Measurements from ENCODE around the gene SEC14L5. TPM values are rescaled to one million over a fixed set of nuclear protein-coding genes. Genes with fewer than 3 reads are reported as not detected.

Gene SEC14L5
- total RNA-seq, 1 donor from 2014 or later: under 0.01 TPM

DNA sequence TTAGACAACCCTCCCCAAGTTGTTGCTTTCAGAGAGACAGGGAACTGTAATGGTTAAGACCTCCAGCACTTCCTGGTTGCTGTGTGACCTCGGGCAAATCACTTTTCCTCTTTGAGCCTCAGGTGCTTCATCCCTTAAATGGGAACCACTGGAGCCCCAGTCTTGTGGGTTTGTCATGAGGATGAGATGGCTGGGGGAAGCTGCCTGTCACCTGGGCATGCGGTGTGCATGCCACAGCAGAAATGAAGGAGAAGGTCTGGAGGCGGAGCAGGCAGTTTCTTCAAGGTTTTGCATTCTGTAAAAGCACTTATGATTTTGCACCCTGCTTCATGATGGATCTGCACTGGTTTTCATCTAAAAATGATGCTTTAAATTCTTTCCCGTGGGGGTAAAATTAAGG is 53.5 kb downstream of the SEC14L5 start:
- no peak for DNase-seq (ENCODE audit: low read depth in 2 of 2)

DNA sequence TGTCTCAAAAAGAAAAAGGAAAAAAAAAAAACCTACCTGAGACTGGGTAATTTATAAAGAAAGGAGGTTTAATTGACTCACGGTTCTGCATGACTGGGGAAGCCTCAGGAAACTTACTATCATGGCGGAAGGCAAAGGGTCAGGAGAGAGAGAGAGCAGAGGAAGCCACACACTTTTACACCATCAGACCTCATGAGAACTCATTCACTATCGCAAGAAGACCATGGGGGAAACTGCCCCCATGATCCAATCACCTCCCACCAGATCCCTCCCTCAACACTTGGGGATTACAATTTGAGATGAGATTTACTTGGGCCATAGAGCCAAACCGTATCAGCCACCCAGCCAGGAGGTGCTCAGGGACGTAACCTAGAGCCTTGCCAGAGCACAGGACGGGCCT is 54.8 kb downstream of the SEC14L5 start:
- no peak for DNase-seq (ENCODE audit: low read depth in 2 of 2)

DNA sequence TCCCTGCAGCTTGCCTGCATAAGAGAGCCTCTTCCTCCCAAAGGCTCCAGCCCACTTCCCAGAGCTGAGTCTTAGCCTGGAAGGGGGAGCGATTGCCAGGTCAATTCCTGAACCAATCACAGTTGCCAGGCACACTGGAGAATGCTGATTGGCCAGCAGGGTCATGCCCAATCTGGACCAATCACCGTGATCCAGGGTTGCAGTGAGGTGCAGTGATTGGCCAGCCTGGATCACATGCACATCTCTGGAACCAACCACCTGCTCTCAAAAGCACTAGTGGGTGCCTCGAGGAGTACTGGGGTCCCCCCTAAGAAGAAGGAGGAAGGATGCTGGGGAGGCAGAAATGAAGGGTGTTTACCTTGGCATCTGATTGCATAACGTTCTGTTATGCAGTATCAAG is 57.2 kb downstream of the SEC14L5 start:
- no peak for DNase-seq (ENCODE audit: low read depth in 2 of 2)

DNA sequence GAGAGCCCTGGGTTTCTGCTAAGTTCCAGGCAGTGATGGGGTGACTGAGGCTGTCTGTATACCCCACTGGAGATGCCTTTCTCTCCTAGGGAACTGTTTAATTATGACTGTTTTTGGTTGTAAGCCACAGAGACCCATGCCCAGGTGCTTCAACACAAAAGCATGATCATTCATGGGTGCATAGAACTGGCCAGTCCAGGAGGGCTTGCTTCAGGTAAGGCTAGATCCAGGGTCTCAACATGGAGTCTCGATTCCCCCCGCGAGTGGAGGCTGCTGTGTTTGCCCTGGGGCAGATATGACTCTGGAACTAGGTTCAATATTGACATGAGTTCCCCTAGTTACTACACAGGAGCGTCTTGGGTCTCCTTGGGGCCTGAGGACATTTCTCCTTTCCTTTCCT is 57.8 kb downstream of the SEC14L5 start:
- no peak for DNase-seq (ENCODE audit: low read depth in 2 of 2)

DNA sequence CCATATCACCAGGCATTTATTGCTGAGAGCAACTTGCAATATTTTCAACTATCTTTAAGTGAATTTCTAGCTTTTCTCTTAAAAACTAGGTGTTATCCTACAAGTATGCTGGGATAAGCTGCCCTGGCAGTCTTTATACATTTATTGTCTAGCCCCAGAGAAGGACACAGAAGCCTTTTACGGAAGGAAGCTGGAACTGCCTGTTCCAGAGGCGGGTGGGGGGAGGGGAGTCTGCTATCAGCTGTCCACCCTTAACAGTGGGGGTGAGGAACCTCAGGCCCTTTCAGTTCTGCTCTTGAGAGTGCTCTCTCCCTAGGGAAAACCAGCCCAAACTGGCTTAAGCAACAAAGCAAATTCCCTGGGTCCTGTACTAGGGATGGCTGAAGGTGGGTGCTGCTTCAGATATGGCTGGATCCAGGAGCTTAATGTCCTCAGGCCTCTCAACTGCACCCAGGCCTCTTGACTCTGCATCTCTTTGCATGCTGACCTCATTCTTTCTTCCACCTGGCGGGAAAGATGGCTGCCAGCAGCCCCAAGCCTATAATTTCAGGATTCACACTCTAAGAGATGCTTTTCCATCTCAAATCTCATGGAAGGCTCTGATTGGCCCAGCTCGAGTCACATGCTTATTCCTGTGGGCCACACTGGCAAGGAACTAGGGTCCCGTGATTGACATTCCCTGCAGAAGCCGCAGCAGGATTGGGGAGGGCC is 59.0 kb downstream of the SEC14L5 start:
- DNase-seq (ENCODE audit: low read depth in 2 of 2): no peak

DNA sequence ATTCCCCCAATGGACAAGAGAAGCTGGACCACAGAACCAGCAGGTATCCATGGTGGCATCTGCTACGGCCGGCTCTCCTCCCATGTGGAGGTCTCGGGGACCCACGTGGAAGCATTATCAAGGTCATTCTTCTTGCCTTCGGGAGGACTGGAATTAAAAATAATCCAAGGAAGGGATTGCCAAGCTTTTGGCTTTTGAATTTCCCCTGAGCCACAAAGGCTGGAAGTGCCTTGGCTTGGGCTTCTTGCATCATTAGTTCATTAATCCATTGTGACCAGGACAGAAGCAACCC is 59.5 kb downstream of the SEC14L5 start:
- no peak for DNase-seq (ENCODE audit: low read depth in 2 of 2)

DNA sequence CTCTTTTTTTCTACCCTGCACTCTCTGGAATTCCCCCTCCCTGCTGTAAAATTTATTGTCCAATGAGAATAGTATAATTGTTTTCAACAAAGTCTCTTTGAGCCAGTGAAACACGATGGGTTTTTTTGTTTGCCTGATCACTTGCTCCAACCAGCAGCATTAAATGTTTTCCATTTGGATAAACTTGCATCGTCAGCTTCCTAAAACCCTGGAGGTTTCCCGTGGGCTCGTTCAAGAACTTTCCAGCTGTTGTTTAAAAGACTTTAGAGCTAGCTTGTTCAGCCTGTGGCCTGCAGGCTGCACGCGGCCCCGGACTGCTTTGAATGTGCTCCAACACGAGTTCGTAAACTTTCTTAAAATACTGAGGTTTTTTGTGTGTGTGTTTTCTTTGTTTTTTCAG is 60.7 kb downstream of the SEC14L5 start:
- no peak for DNase-seq (ENCODE audit: low read depth in 2 of 2)

DNA sequence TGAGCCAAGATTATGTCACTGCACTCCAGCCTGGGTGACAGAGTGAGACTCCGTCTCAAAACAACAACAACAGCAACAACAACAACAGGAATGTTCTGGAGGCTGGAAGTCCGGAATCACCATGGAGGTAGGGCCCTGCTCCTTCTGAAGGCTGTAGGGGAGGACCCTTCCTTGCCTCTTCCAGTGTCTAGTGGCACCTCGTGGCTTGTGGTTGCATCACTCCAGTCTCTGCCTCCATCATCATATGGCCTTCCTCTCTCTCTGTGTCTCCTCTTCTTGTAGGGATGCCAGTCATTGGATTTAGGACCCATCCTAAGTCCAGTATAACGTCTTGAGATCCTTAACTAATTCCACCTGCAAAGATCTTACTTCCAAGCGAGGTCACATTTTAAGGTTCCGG is 61.6 kb downstream of the SEC14L5 start:
- no peak for DNase-seq (ENCODE audit: low read depth in 2 of 2)

DNA sequence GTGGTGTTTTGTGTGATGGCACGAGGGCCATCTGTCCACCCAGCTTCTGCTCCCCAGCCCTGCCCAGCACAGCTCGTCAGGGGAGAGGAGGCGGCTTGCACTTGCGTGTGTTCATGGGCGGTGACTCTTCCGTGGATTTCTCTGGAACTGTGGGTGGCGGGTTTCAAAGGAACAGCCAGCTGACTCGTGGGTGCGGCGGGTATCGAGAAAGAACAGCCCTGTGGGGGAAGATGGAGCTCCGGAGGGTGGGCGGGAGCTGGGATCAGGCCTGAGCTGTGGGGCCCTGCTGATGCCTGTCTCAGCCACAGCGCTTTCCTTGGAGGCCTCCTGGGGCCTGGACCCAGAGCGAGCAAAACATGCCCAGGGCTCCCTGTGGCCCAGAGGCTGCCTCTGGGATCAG is 62.4 kb downstream of the SEC14L5 start:
- no peak for DNase-seq (ENCODE audit: low read depth in 2 of 2)

DNA sequence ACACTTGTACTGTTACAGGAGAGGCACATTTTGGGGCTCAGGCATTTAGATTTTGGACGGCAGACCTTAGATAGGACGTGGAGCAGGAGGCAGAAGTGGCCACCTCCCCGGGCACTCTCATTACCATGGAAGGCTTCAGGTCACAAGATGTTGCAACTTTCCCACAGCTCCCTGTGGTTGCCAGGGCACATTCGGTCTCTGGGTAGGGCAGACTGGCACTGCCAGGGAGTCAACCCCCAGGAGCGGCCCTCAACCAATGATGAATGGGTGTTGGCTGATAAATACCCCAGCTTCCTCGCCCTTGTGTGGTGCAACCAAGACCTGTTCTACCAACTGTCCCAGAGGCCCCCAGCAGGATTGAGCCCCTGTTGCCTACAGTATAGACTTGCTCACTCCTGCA is 64.4 kb downstream of the SEC14L5 start:
- no peak for DNase-seq (ENCODE audit: low read depth in 2 of 2)

DNA sequence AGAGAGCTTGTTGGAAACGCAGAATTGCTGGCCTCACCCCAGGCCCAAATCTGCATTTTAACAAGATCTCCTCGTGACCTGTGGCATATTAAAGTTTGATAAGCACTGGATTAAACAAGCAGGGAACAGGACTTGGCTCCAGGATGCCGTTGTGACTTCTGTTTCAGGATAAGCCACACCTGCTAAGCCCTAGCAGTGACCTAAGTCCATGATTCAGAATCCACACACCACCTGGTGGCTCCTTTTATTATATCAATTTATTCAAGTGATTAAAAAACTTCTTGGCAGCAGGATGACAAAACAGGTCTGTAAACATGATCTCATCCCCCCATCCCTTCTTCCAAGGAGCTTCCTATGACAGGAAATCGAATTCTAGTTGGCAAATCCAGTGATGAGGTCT is 66.5 kb downstream of the SEC14L5 start:
- DNase-seq (ENCODE audit: low read depth in 2 of 2): peak; percentile 21 to 36

DNA sequence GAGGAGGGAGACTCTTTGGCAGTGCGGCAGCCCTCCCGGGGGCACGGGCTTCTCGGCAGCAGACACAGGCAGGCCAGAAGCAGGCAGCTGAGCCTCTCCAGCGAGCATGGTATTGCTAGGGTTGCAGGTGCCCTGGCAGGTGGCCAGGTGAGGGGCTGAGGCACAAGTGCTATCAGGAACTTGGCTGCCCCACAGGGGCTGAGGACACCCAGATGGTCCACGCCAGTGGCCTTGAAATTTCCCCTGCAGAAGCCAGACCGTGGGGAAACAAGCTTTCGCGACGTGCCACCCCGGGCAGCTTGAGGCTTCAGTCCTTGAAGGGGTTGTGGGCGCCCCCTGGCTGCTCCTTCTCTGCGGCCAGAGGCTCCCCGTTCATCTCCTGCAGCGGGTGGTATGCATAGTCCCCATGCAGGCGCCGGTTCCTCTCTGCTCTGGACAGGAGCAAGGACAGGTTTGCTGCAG is 67.1 kb downstream of the SEC14L5 start:
- peak in 1 of 2 donors; percentile 23 for DNase-seq (ENCODE audit: low read depth in 2 of 2)

DNA sequence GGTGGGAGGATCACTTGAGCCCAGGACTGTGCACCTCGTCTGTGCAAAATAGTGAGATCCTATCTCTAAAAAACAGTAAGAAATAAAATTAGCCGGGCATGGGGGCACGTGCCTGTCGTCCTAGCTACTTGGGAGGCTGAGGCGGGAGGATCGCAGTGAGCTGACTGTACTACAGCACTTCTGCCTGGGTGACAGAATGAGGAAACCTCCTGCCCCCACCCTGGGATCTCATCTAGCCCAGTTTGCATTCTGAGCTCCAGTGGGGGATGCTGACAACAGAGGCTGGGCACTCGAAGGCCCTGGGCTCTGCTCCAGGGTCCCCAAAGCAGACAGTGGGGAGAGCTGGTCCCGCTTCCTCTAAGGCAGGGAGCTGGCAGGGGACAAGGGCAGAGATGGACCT is 68.5 kb downstream of the SEC14L5 start:
- no peak for DNase-seq (ENCODE audit: low read depth in 2 of 2)

DNA sequence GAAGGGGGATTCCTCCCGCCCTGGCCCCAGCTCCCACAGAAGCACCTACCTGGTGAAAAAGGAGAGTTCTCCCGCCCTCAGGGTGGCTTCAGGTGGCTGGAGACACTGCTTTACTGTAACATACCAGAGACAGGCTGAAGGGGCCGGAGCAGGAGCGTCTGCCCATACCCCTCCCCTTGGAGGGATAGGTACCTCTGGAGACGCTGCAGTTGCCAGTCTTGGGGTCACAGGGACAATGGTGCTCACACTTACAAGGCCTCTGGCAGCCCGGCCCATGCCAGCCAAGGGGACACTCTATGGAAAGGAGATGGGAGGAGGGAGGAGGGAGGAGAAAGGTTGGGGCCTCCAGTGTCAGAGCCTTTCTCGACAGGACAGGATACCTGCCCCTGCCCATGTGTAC is 69.0 kb downstream of the SEC14L5 start:
- no peak for DNase-seq (ENCODE audit: low read depth in 2 of 2)

DNA sequence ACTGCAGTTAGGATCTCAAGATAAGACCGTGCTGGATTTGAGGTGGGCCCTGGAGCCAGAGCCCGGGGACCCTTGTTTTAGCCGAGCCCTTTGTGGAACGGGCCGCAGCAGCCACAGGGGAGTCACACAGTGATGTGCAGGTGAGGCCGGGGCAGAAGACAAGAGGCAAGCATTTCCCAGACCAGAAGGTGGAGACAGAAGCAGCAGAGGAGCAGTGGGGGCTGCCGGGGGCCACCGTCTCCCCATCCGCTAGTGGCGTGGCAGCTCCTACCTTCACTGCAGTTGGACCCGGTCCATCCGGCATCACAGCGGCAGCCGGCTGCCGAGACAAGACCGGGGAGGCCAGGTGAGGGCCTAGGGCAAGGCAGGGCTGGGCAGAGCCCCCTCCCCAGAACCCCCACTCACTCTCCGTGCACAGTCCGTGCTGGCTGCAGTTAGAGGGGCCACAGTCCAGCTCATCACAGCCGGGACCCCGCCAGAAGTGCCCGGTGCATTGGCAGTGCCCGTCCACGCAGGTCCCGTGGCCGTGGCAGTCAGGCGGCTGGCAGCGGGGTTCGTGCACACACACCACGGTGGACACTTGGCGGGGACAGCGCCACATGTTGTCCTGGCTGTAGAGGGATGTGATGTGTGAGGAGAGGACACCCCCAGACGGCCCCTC is 69.6 kb downstream of the SEC14L5 start:
- no peak for DNase-seq (ENCODE audit: low read depth in 2 of 2)

DNA sequence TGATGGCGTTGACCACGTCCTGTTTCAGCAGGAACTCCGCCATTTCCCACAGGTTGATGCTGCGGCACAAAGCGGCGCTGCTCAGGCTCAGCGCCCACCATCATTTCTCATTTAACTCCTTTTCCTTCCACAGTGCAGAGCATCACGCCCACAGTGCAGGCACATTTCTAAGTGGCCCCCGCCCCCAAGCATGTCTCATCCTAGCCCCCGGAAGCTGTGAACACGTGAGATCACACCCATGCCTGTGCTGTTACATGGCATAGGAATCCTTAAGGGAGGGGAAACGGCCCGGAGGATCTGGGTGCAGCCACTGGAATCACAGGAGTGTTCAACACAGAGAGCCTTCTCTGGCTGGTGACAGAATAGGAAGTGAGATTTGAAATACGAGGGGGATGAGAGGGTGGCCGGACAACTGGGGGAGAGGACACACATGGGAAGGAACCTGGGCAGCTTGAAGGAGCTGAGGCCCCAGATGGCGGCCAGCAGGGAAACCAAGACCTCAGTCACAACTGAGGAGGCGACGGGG is 70.9 kb downstream of the SEC14L5 start:
- DNase-seq (ENCODE audit: low read depth in 2 of 2): no peak

DNA sequence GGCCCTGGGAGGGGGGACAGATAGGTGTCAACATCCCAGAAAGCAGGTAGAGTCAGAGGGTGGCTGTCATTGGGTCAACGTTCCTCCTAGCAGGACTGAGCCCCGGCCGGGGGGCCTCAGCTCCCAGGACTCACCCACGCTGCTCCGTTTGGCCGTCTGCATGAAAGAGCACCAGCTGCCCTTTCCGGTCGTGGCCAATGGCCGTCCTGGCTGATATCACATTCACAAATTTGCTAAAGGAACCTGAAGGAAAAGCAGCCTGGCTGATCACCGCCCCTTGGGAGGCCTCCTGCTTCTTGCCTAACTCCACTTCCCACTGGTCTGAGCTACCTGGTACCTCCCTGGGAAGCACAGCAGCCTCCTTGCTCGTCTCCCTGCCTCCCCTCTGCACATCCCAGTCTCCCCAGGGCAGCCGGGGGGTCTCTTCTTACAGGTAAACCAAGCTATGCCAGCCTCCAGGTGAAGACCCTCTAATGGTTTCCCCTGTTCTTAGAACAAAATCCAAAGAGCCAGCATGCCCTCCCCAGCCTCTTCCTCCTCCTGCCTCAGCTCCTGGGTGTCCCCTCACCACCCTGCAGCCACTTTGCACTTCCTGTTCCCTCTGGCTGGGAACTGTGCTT is 72.2 kb downstream of the SEC14L5 start:
- no peak for DNase-seq (ENCODE audit: low read depth in 2 of 2)

DNA sequence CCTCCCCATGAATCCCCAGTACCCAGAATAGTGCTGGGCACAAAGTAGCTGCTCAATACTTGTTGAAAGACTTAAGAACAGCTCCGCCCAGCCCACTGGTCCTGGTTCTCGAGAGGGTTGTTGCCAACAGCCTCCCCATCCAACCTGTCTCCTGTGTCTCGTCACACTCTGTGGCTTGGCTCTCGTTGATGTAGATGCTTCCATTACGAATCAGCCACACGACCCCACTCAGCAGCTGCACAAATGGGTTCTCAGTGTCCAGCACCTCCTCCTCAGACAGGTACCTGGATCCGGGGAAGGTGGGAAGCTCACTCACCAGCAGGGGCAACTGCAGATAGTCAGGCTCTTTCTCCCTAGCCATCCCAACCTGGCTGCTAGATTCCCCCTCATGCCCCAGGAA is 73.5 kb downstream of the SEC14L5 start:
- DNase-seq (ENCODE audit: low read depth in 2 of 2): no peak

DNA sequence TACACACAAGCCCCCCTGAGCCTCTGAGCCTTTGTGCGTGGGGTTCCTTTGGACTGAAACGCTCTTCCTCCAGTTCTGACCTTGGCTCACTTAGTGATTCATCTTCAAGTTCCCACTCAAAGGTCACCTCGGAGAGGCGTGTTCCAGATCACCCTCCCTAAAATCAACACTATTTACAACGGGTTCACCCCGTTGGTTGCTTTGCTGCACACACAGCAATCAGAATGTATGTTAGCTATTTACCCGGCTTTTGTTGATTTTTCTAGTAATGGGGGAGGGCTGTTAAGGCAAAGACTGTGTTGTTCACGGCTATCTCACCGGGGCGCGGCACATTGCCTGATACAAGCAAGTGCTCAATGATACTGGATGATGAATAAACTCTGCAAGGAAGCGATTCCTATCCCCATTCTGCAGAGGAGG is 74.6 kb downstream of the SEC14L5 start:
- no peak for DNase-seq (ENCODE audit: low read depth in 2 of 2)

DNA sequence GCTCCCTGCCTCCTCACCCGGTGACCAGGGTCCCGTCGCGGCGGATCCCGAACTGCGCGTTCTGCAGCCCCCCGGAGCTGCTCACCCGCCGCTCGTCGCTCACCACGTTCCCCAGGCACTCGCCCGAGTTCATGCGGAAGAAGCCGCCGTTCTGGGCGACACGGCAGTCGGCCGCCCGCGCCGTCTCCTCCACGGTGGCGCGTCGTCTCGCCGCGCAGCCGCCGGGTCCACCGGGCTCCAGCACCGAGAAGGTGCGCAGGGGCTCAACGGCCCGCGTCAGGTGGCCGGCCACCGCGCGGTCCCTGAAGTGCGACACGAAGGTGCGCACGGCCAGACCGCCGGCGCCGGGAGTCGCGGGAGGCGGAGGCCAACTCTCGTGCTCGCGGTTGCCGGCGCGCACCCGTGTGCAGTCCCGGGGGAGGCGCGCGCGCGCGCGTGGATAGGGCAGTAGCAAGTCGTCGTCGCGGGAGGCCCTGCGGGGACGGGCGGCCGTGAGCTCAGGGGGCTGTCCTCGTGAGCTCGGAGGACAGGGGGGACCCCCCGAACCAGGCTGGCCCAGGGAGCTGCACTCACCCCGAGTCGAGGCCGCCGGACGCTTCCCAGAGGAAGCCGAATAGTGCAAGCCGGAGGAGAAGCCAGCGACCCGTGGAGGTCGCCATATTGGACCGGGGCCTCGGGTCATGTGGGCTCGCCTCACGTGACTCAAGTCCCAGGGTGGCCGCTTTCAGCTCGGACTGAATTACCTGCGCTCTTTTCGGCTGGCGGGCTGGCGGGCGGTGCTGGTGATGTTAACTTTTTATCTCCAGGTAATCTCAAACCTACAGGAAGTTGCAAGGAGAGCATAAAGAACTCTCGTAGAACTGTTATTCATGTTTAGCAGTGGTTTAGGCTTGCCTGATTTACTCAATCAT is 75.4 kb downstream of the SEC14L5 start, which contains the start of gene NAGPA:
NAGPA (minus strand) TSS at position 680 of the 911 bp plus-strand sequence; CDS start at position 659, 21 bp downstream.
- peak; percentile 89 to 91 for DNase-seq (ENCODE audit: low read depth in 2 of 2)

DNA sequence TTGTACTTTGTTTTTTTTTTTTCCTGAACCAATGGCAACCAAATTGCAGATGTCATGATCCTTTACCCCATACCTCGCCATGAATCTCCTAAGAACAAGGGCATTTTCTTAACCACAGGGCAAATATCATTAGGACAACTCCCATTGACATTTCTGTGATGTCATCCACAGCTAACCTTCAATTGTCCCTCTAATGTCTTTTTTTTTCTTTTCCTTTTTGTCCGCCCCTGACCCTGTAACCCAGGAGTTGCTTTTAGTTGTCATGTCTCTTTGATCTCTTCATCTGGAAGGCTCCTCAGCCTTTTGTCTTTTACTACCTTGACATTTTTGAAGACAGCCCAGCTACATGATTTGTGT is 76.0 kb downstream of the SEC14L5 start:
- peak in 1 of 2 donors; percentile 7 for DNase-seq (ENCODE audit: low read depth in 2 of 2)

DNA sequence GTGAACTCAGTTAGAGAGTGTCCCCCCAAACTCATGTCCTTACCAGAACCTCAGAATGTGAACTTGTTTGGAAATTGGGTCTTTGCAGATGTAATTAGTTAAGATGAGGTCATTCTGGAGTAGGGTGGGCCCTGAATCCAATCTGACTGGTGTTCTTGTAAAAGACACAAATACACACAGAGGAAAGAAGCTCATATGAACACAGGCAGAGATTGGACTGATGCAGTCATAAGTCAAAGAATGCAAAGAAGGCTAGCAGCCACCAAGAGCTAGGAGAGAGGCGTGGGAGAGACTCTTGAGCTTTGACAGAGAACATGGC is 77.7 kb downstream of the SEC14L5 start:
- DNase-seq (ENCODE audit: low read depth in 2 of 2): no peak

Data from lung microvascular endothelial cell (primary cell).